Stimulated activated CD8-positive, alpha-beta memory T cell treated with anti-CD3 and anti-CD28 coated beads, Interleukin-15, amount 100 ng/mL, for 1 hour (primary cell): Measurements from ENCODE around the gene POU5F1.
"Not testable (repeated sequence)": the region's sequence is repeated elsewhere in the genome, so short reads cannot be mapped to it uniquely, and the experiment has no call there.

Source experiments
- DNase-seq: peaks from one replicate; pipeline ENCODE4 v3.0.0-alpha.2; 2020; ENCODE audit warnings: low read depth

Gene POU5F1

GRCh38 chr6:31170600-31170881 lies at the start of gene POU5F1:
Gene POU5F1 (minus strand): TSS chr6:31170682. CDS start chr6:31170620, 62 bp downstream.
- DNase-seq, result no peak

GRCh38 chr6:31216208-31216898 lies 45.9 kb upstream of the POU5F1 start:
- DNase-seq, result no peak

GRCh38 chr6:31215216-31215615 lies 44.7 kb upstream of the POU5F1 start:
- not testable (repeated sequence) for DNase-seq

GRCh38 chr6:31214516-31214915 lies 44.0 kb upstream of the POU5F1 start:
- DNase-seq, result no peak

GRCh38 chr6:31210741-31211532 lies 40.5 kb upstream of the POU5F1 start:
- DNase-seq, result no peak

- DNase-seq, result no peak
Measured at GRCh38 chr6:31210123-31210522, 39.6 kb upstream of the POU5F1 start.

- no peak for DNase-seq
Measured at GRCh38 chr6:31209137-31209536, 38.7 kb upstream of the POU5F1 start.

- no peak for DNase-seq
Measured at GRCh38 chr6:31208506-31208905, 38.0 kb upstream of the POU5F1 start.

- no peak for DNase-seq
Measured at GRCh38 chr6:31205638-31206037, 35.2 kb upstream of the POU5F1 start.

GRCh38 chr6:31204751-31205145 lies 34.3 kb upstream of the POU5F1 start:
- DNase-seq, result no peak

GRCh38 chr6:31203345-31203979 lies 33.0 kb upstream of the POU5F1 start:
- peak; percentile 24 for DNase-seq

- DNase-seq, result no peak
Measured at GRCh38 chr6:31202259-31203166, 32.0 kb upstream of the POU5F1 start.

- not testable (repeated sequence) for DNase-seq
Measured at GRCh38 chr6:31199105-31199452, 28.6 kb upstream of the POU5F1 start.

GRCh38 chr6:31197559-31198305 lies 27.2 kb upstream of the POU5F1 start:
- DNase-seq, result peak; percentile 90

- not testable (repeated sequence) for DNase-seq
Measured at GRCh38 chr6:31196251-31197022, 26.0 kb upstream of the POU5F1 start.

GRCh38 chr6:31195308-31195979 lies 25.0 kb upstream of the POU5F1 start:
- DNase-seq, result not testable (repeated sequence)

- DNase-seq, result no peak
Measured at GRCh38 chr6:31194061-31194834, 23.8 kb upstream of the POU5F1 start.

GRCh38 chr6:31193206-31193605 lies 22.7 kb upstream of the POU5F1 start:
- DNase-seq, result no peak

GRCh38 chr6:31192431-31193105 lies 22.1 kb upstream of the POU5F1 start:
- DNase-seq, result not testable (repeated sequence)
